ENCODE results near the gene TMPRSS6. TPM values are rescaled to one million over a fixed set of nuclear protein-coding genes. Genes with fewer than 3 reads are reported as not detected.
"Not testable (repeated sequence)": the region's sequence is repeated elsewhere in the genome, so short reads cannot be mapped to it uniquely, and the experiment has no call there.

The TMPRSS6 gene
- total RNA-seq, 1 experiment from 2014 or later = not detected

DNA sequence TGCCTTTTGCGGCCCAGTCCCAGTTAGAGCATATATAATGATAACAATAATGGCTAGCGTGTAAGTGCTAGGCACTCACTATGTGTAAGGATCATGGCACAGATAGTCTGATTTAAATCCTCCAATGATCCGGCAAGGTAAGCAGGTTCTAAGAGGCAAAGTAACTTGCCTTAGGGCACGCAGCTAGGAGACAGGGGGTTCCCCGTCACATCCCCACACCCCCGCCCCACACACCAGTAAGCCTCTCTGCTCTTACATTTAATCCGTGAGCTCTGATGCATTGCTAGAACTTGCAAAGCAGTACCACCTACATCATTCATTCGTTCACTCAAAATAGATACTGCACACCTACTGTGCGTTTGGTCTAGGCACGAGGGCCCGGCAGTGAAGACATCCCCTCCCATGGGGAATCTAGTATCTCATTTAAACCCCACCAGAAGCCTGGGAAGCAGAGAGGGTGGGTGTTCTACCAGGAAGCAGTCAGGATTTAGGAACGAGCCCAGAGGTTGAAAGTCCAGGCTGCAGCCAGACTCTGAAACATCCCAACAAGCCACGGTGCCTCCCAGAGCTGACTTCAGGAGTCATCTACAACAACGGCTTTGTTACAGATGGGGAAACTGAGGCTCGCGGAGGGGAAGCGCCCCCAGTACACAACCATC, 20.6 kb downstream of the TMPRSS6 start:
- no peak for DNase-seq (ENCODE audit: low read depth)

GRCh38 chr22:37088108-37088605, 21.4 kb downstream of the TMPRSS6 start:
- DNase-seq (ENCODE audit: low read depth) = no peak

DNA sequence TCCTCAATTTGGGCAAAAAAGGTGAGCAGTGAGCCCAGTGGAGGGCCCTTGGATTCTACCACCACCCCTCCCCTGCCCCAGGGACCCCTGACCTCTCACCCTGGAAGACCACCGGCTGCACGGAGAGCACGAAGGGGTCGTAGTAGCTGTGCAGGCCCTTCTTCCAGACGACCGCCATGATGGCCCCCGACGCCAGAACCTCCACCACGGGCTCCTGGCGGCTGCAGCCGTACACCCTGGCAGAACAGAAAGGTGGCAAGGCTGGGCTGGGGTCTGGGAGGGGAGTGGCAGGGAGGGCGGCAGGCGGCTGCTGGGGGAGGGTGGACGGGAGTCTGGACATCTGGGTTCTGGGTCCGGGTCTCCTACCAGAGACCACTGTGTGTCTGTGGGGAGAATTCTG, 23.3 kb downstream of the TMPRSS6 start:
- no peak for DNase-seq (ENCODE audit: low read depth)

- no peak for DNase-seq (ENCODE audit: low read depth)
These were observed 25.1 kb downstream of the TMPRSS6 start for GRCh38 chr22:37084385-37084784.

- no peak for DNase-seq (ENCODE audit: low read depth)
These were observed 25.6 kb downstream of the TMPRSS6 start for GRCh38 chr22:37083914-37084313.

GRCh38 chr22:37082251-37082873, 27.2 kb downstream of the TMPRSS6 start:
- DNase-seq (ENCODE audit: low read depth) = no peak

DNA sequence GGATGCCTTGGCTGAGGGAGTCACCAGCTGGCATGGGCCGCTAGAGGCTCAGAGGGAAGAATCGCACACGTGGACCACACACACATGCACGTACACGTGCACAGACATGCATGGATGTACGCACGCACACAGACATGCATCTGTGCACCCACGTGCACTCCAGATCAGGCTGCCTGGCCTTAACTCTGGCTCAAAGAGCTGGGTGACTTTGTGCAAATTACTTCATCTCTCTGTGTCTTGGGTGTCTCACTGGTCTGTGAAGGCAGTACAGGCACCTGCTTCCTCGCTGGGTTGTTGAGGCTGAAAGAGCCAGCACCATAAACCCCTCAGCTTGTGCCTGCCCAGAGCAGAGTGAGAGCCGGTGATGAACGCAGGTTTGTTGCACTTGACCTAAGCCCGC, 28.7 kb downstream of the TMPRSS6 start:
- no peak for DNase-seq (ENCODE audit: low read depth)

GRCh38 chr22:37080438-37080837, 29.1 kb downstream of the TMPRSS6 start:
- DNase-seq (ENCODE audit: low read depth) = no peak

DNA sequence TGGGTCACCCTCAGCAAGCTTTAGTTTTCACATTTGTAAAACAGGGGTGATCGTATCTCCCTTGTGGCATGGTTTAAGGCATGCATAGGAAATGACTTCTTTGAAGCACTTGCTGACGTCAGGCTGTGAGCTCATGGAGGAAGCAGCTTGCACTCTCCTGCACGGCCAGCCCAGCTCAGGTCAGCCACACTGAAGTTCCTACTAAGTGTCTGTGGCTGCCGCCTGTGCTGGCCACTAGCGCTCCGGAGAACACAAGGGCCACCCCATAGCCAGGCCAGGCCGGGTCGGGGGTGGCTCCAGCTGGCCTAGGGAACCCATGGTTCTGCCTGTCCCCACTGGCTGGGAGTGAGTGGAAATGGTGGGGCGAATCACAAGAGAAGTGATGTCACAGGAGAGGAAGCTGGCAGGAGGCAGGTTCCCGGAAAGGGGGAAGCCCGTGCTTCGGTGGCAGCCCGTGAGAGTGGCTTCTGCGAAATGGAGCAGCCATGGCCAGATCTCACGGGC, 29.8 kb downstream of the TMPRSS6 start:
- DNase-seq (ENCODE audit: low read depth) = peak; percentile 31

- DNase-seq (ENCODE audit: low read depth) = no peak
These were observed 30.4 kb downstream of the TMPRSS6 start for GRCh38 chr22:37079158-37079557.

DNA sequence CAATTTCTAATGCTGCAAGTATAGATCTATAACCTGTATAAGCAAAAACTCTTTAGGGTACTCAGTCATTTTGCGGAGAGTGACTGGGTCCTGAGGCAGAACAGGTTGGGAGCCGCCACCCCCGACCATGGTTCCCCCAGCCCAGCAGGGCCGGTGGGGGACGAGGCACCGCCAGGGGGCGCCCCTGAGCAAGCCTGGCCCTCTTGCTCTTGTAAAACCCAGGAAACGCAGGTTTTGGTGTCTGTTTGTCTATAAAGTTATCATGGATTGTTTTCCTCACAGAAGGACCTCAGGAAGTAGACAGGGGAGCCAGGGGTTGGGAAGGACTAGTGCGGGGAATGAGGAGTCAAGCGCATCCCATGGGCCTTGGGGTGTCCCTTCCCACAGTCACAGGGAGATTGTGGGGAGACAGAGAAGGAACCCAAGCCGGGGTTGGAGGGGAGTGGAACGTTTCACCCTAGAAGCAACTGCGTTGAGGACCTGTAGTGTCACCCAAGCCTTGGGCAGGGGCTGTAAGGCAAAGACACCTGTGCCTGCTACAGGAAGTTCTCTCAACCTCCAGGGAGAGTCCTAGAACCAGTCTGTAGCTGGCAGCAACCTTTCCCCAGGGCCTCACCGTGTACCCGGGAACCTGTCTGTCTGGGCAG, 31.6 kb downstream of the TMPRSS6 start:
- DNase-seq (ENCODE audit: low read depth) = peak; percentile 15

- DNase-seq (ENCODE audit: low read depth) = no peak
These were observed 33.6 kb downstream of the TMPRSS6 start for GRCh38 chr22:37075822-37076433.

- DNase-seq (ENCODE audit: low read depth) = no peak
These were observed 34.5 kb downstream of the TMPRSS6 start for GRCh38 chr22:37075046-37075445.

- no peak for DNase-seq (ENCODE audit: low read depth)
These were observed 35.0 kb downstream of the TMPRSS6 start for GRCh38 chr22:37074537-37074936.

- DNase-seq (ENCODE audit: low read depth) = no peak
These were observed 36.8 kb downstream of the TMPRSS6 start for GRCh38 chr22:37072673-37073072.

DNA sequence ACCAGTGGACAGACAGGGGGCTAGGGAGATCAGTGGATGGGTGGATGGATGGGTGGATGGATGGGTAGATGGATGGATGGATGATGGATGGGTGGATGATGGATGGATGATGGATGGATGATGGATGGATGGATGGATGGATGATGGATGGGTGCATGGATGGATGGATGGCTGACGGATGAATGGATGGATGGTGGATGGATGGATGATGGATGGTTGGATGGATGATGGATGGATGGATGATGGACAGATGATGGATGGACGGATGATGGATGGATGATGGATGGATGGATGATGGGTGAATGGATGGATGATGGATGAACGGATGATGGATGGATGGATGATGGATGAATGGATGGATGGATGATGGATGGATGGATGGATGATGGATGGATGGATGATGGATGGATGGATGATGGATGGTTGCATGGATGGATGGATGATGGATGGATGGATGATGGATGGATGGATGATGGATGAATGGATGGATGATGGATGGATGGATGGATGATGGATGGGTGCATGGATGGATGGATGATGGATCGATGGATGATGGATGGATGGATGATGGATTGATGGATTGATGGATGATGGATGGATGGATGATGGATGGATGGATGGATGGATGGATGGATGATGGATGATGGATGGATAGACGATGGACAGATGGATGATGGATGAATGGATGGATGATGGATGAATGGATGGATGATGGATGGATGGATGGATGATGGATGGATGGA, 37.5 kb downstream of the TMPRSS6 start:
- not testable (repeated sequence) for DNase-seq (ENCODE audit: low read depth)

GRCh38 chr22:37070744-37071143, 38.8 kb downstream of the TMPRSS6 start:
- no peak for DNase-seq (ENCODE audit: low read depth)

DNA sequence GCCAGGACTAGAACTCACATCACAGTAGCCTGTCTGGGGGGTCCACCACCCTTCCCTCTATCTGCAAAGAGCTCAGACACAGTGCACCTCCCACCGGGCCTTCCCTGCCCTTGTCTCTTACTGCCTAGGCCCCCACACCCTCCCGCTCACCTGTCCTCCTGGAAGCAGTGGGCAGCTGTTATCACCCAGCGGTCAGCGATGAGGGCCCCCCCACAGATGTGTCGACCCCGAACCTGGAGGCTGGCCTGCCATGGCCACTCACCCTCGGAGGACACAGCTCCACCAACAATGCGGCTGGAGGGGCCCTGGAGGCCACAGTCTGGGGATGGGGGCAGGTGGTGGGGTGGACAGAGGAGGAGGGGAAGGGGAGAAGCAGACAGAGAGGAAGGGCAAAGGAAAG, 39.2 kb downstream of the TMPRSS6 start:
- no peak for DNase-seq (ENCODE audit: low read depth)

- no peak for DNase-seq (ENCODE audit: low read depth)
These were observed 39.8 kb downstream of the TMPRSS6 start for GRCh38 chr22:37069719-37070118.

- DNase-seq (ENCODE audit: low read depth) = no peak
These were observed 40.2 kb downstream of the TMPRSS6 start for GRCh38 chr22:37069319-37069718.

GRCh38 chr22:37068859-37069258, 40.7 kb downstream of the TMPRSS6 start:
- no peak for DNase-seq (ENCODE audit: low read depth)

All from LHCN-M2 (cell line).